Peyer's patch (tissue), 4 donors: ENCODE measurements around the gene FAM131C. TPM values are rescaled to one million over a fixed set of nuclear protein-coding genes. Genes with fewer than 3 reads are reported as not detected.

Source experiments
- DNase-seq, 3 donors: peaks; one replicate each; pipeline ENCODE4 v3.0.0-alpha.2; 2017 to 2019
- H3K27ac ChIP-seq, 4 donors: fragments of 200-600 bp; sonication (generic); one replicate each; pipeline ENCODE4 v1.5.1; 2016 to 2019
- H3K27me3 ChIP-seq, 2 donors: fragments of 200-600 bp; sonication (generic); one replicate each; pipeline ENCODE4 v1.5.1; 2019
- H3K36me3 ChIP-seq, 3 donors: fragments of 200-600 bp; sonication (generic); one replicate each; pipeline ENCODE4 v1.5.1; 2016 to 2019
- H3K4me1 ChIP-seq, 4 donors: fragments of 200-600 bp; sonication (generic); one replicate each; pipeline ENCODE4 v1.5.1; 2016 to 2019
- H3K4me3 ChIP-seq, 4 donors: fragments of 200-600 bp; sonication (generic); 1 replicate in 3 of 4; 2 replicates in 1 of 4; pipeline ENCODE4 v1.5.1; 2016 to 2019; ENCODE audit warnings: mild to moderate bottlenecking in 1 of 4
- H3K9me3 ChIP-seq, 4 donors: fragments of 200-600 bp; sonication (generic); one replicate each; pipeline ENCODE4 v1.5.1; 2016 to 2019; ENCODE audit warnings: mild to moderate bottlenecking in 1 of 4
- CTCF ChIP-seq, 6 experiments: fragments of 450-650 bp in 4 of 6; fragments of 200-600 bp in 2 of 6; sonication (generic) in 1 of 6; IDR thresholded peaks; one replicate each; pipeline ENCODE4 v1.5.1; 2017 to 2019; ENCODE audit warnings: antibody characterized with exemption in 6 of 6, mild to moderate bottlenecking in 3 of 6, moderate library complexity in 1 of 6
- POLR2A ChIP-seq, 2 donors: fragments of 450-650 bp; IDR thresholded peaks; one replicate each; pipeline ENCODE4 v1.5.1; 2017; ENCODE audit warnings: antibody characterized with exemption in 2 of 2, mild to moderate bottlenecking in 2 of 2, moderate library complexity in 2 of 2
- total RNA-seq, 4 donors: library from RNA; depleted of rRNA; stranded (reverse); fragments of >200 nt; gene quantifications; one replicate each; pipeline ENCODE4 v1.1.0, GENCODE V29; 2016

FAM131C gene
- total RNA-seq, 4 donors from 2014 or later: 0.80 to 3.5 (median 2.3) TPM; not detected in 1

GRCh38 chr1:16010837-16011236 lies 62.6 kb downstream of the FAM131C start:
- no peak overlapping the region for H3K27ac ChIP-seq
- DNase-seq: no peak
- H3K4me1 ChIP-seq: peaks cover 0 to 25% (median 11%) of the 10 kb centered on the region in 4 donors
- H3K9me3 ChIP-seq: no peaks in the 10 kb centered on the region
- H3K36me3 ChIP-seq: no peaks in the 10 kb centered on the region
- H3K27me3 ChIP-seq: no peaks in the 10 kb centered on the region
- no peak overlapping the region for H3K4me3 ChIP-seq
- TF ChIP-seq POLR2A (IDR thresholded peaks at IDR 0.05) (no peak), CTCF (IDR thresholded peaks at IDR 0.05) (no peak)

GRCh38 chr1:16009678-16010077 lies 63.8 kb downstream of the FAM131C start:
- Histone ChIP-seq H3K27ac (no peak overlapping the region), H3K36me3 (no peaks in the 10 kb centered on the region), H3K27me3 (no peaks in the 10 kb centered on the region), H3K4me3 (no peak overlapping the region), H3K9me3 (no peaks in the 10 kb centered on the region), H3K4me1 (peaks cover 0 to 19% (median 11%) of the 10 kb centered on the region in 4 donors)
- DNase-seq: no peak
- no peak for TF ChIP-seq POLR2A (IDR thresholded peaks at IDR 0.05)
- TF ChIP-seq CTCF (IDR thresholded peaks at IDR 0.05): no peak

GRCh38 chr1:16009030-16009460 lies 64.4 kb downstream of the FAM131C start:
- DNase-seq: peak; percentile 70 to 90 (median 79)
- H3K36me3 ChIP-seq: no peaks in the 10 kb centered on the region
- no peaks in the 10 kb centered on the region for H3K9me3 ChIP-seq
- H3K27ac ChIP-seq: no peak overlapping the region
- H3K4me1 ChIP-seq: peaks cover 0 to 17% (median 11%) of the 10 kb centered on the region in 4 donors
- H3K4me3 ChIP-seq: no peak overlapping the region
- TF ChIP-seq POLR2A (IDR thresholded peaks at IDR 0.05) (no peak), CTCF (IDR thresholded peaks at IDR 0.05) (peak; percentile 84 to 96 (median 92))
- H3K27me3 ChIP-seq: no peaks in the 10 kb centered on the region

Other genes starting within 250 kb of the FAM131C start
- gene SPEN, start 225.9 kb downstream of the FAM131C start, total RNA-seq: 10 to 100 TPM; 51.8 to 94.9 (median 61.5) TPM
- gene ZBTB17, start 97.5 kb downstream of the FAM131C start, total RNA-seq: 100 to 1,000 TPM in 1 of 4 donors, 10 to 100 TPM in 3; 52.1 to 138 (median 56.6) TPM
- gene SRARP, start 69.4 kb downstream of the FAM131C start, total RNA-seq: not detected
- gene HSPB7, start 55.6 kb downstream of the FAM131C start, total RNA-seq: 1 to 10 TPM in 3 of 4 donors, not detected in 1; 1.1 to 5.2 (median 1.1) TPM
- under 1 TPM in 1 of 4 donors, not detected in 3; 0.47 TPM for gene CLCNKA, start 51.6 kb downstream of the FAM131C start, total RNA-seq
- gene CLCNKB, start 29.9 kb downstream of the FAM131C start, total RNA-seq: not detected
- gene EPHA2, start 82.4 kb upstream of the FAM131C start, total RNA-seq: 10 to 100 TPM; 23.5 to 42.6 (median 35.5) TPM
- 10 to 100 TPM in 1 of 4 donors, 1 to 10 TPM in 3; 6.0 to 16.5 (median 7.3) TPM for gene ARHGEF19, start 139.0 kb upstream of the FAM131C start, total RNA-seq
- 1 to 10 TPM in 3 of 4 donors, not detected in 1; 1.2 to 6.6 (median 3.4) TPM for gene CPLANE2, start 163.5 kb upstream of the FAM131C start, total RNA-seq